Uterus (tissue), 2 donors: ENCODE measurements around the gene CLCA1.

Source experiments
- CTCF ChIP-seq, 4 experiments: fragments of 200-600 bp in 2 of 4; fragments of 450-650 bp in 2 of 4; sonication (generic) in 2 of 4; IDR thresholded peaks; one replicate each; pipeline ENCODE4 v1.5.1; 2016 to 2019; ENCODE audit warnings: antibody characterized with exemption in 4 of 4, mild to moderate bottlenecking in 2 of 4, moderate library complexity in 1 of 4
- POLR2A ChIP-seq, 2 donors: fragments of 450-650 bp; IDR thresholded peaks; one replicate each; pipeline ENCODE4 v1.6.1; 2016; ENCODE audit warnings: antibody characterized with exemption in 2 of 2, mild to moderate bottlenecking in 1 of 2, moderate library complexity in 1 of 2

- TF ChIP-seq CTCF (IDR thresholded peaks at IDR 0.05) = no peak
- no peak for TF ChIP-seq POLR2A (IDR thresholded peaks at IDR 0.05)
Observed at GRCh38 chr1:86466986-86467385, 1.7 kb upstream of the CLCA1 start.
